A673 (cell line): ENCODE results near the gene KCND2.

Source experiments
- CTCF ChIP-seq: fragments of 300-800, 200-600 bp; sonication (generic); conservative IDR thresholded peaks from 2 replicates; pipeline ENCODE4 v1.5.1; 2017; ENCODE audit warnings: low read depth, mild to moderate bottlenecking, antibody characterized with exemption, low read length, moderate library complexity, mixed read lengths
- EZH2 ChIP-seq: fragments of 200-600 bp; sonication (generic); IDR thresholded peaks from 2 replicates; pipeline ENCODE4 v1.6.1; 2017; ENCODE audit warnings: borderline replicate concordance, low read depth, mild to moderate bottlenecking, mixed read lengths, antibody characterized with exemption, low read length; ENCODE audit not compliant: poor library complexity, severe bottlenecking

GRCh38 chr7:120794106-120794729 lies 521.2 kb downstream of the KCND2 start:
- no peak for TF ChIP-seq CTCF
- TF ChIP-seq EZH2, result no peak
